WTC11 (cell line): ENCODE measurements around the gene LRRTM1. TPM values are rescaled to one million over a fixed set of nuclear protein-coding genes. Genes with fewer than 3 reads are reported as not detected.

Source experiments
- ATAC-seq: fragments of 200-7000 bp; cut with Tn5 transposase; 2 replicates; pipeline ENCODE4 v1.10.0; 2021; ENCODE audit warnings: mild to moderate bottlenecking, moderate library complexity
- CTCF ChIA-PET: fragments of 300-600 bp; sonication (Branson Sonifier 250); formaldehyde crosslinking; loops from one replicate; lab custom pipeline; 2021; ENCODE audit warnings: antibody characterized with exemption; lab: Charles Lee
- POLR2A ChIA-PET: fragments of 350-600 bp; sonication (Branson Sonifier 250); formaldehyde crosslinking; loops from one replicate; lab custom pipeline; 2021; ENCODE audit warnings: antibody characterized with exemption; lab: Charles Lee
- DNase-seq: peaks from one replicate; pipeline ENCODE4 v3.0.0; 2021; ENCODE audit warnings: low spot score
- H3K27ac Mint-ChIP-seq: 2 replicates; pipeline ENCODE4 v1.8.0; 2021; ENCODE audit warnings: mixed read lengths
- H3K27me3 Mint-ChIP-seq: 2 replicates; pipeline ENCODE4 v1.8.0; 2021; ENCODE audit warnings: low read depth, mild to moderate bottlenecking, moderate library complexity, mixed read lengths
- H3K36me3 Mint-ChIP-seq: 2 replicates; pipeline ENCODE4 v1.8.0; 2021; ENCODE audit warnings: mixed read lengths
- H3K4me1 Mint-ChIP-seq: 2 replicates; pipeline ENCODE4 v1.8.0; 2022; ENCODE audit warnings: mixed read lengths
- H3K4me3 Mint-ChIP-seq: 2 replicates; pipeline ENCODE4 v1.8.0; 2021; ENCODE audit warnings: mild to moderate bottlenecking, moderate library complexity, mixed read lengths
- H3K9me3 Mint-ChIP-seq: 2 replicates; pipeline ENCODE4 v1.8.0; 2021; ENCODE audit warnings: mixed read lengths
- ELF4 ChIP-seq: sonication (generic); formaldehyde crosslinking; IDR thresholded peaks from 2 replicates; pipeline ENCODE4 v1.8.1; 2022; ENCODE audit warnings: low read depth, mild to moderate bottlenecking, moderate library complexity, missing genetic modification reagents
- EMX1 ChIP-seq: fragments of 250-450 bp; sonication (Bioruptor Pico); IDR thresholded peaks from 2 replicates; pipeline ENCODE4 v1.8.0; 2021; ENCODE audit warnings: mild to moderate bottlenecking
- FOXJ3 ChIP-seq: sonication (generic); formaldehyde crosslinking; IDR thresholded peaks from 2 replicates; pipeline ENCODE4 v1.9.0; 2021; ENCODE audit warnings: missing genetic modification reagents, mild to moderate bottlenecking, borderline replicate concordance
- FOXP1 ChIP-seq: sonication (generic); formaldehyde crosslinking; IDR thresholded peaks from 2 replicates; pipeline ENCODE4 v1.8.0; 2022; ENCODE audit warnings: missing genetic modification reagents, mild to moderate bottlenecking, moderate library complexity, borderline replicate concordance
- IRF2 ChIP-seq: sonication (generic); formaldehyde crosslinking; IDR thresholded peaks from 2 replicates; pipeline ENCODE4 v1.8.0; 2022; ENCODE audit warnings: low read depth, missing genetic modification reagents, borderline replicate concordance
- JUN ChIP-seq: sonication (generic); formaldehyde crosslinking; IDR thresholded peaks from 2 replicates; pipeline ENCODE4 v1.8.0; 2023; ENCODE audit warnings: mild to moderate bottlenecking, missing genetic modification reagents
- MXD4 ChIP-seq: fragments of 250-450 bp; sonication (Bioruptor Pico); IDR thresholded peaks from 2 replicates; pipeline ENCODE4 v1.8.0; 2021; ENCODE audit warnings: mild to moderate bottlenecking, moderate library complexity, borderline replicate concordance
- NFATC4 ChIP-seq: fragments of 250-450 bp; sonication (Bioruptor Pico); IDR thresholded peaks from 2 replicates; pipeline ENCODE4 v1.9.0; 2021; ENCODE audit warnings: mild to moderate bottlenecking
- NFE2L1 ChIP-seq: sonication (generic); formaldehyde crosslinking; IDR thresholded peaks from 2 replicates; pipeline ENCODE4 v1.8.1; 2023; ENCODE audit warnings: missing genetic modification reagents
- RORB ChIP-seq: fragments of 250-450 bp; sonication (Bioruptor Pico); IDR thresholded peaks from 2 replicates; pipeline ENCODE4 v1.9.0; 2021; ENCODE audit warnings: mild to moderate bottlenecking
- ZNF121 ChIP-seq: sonication (generic); formaldehyde crosslinking; IDR thresholded peaks from 2 replicates; pipeline ENCODE4 v1.8.0; 2023; ENCODE audit warnings: missing genetic modification reagents
- ZNF232 ChIP-seq: sonication (generic); formaldehyde crosslinking; IDR thresholded peaks from 2 replicates; pipeline ENCODE4 v1.8.0; 2022; ENCODE audit warnings: mild to moderate bottlenecking, missing genetic modification reagents
- ZNF671 ChIP-seq: fragments of 250-450 bp; sonication (Bioruptor Pico); IDR thresholded peaks from 2 replicates; pipeline ENCODE4 v1.8.0; 2021; ENCODE audit warnings: mild to moderate bottlenecking
- total RNA-seq: library from RNA; stranded (reverse); gene quantifications from 3 replicates; pipeline ENCODE4 v1.2.3, GENCODE V29; 2021
- TF ChIP-seq, protein P1 (sequence below): sonication (generic); formaldehyde crosslinking; IDR thresholded peaks from 2 replicates; pipeline ENCODE4 v1.8.1; 2022; ENCODE audit warnings: low read depth, mild to moderate bottlenecking, moderate library complexity, missing genetic modification reagents, borderline replicate concordance
- TF ChIP-seq, protein P2 (sequence below): sonication (generic); formaldehyde crosslinking; IDR thresholded peaks from 2 replicates; pipeline ENCODE4 v1.8.1; 2023; ENCODE audit warnings: mild to moderate bottlenecking, missing genetic modification reagents
- TF ChIP-seq, protein P3 (sequence below): sonication (generic); formaldehyde crosslinking; IDR thresholded peaks from 2 replicates; pipeline ENCODE4 v1.8.0; 2022; ENCODE audit warnings: mild to moderate bottlenecking, missing genetic modification reagents
- TF ChIP-seq, protein P4 (sequence below): fragments of 250-450 bp; sonication (Bioruptor Pico); IDR thresholded peaks from 2 replicates; pipeline ENCODE4 v1.8.0; 2021; ENCODE audit warnings: mild to moderate bottlenecking
- TF ChIP-seq, protein P5 (sequence below): fragments of 250-450 bp; sonication (Bioruptor Pico); conservative IDR thresholded peaks from 2 replicates; pipeline ENCODE4 v1.9.0; 2021; ENCODE audit warnings: mild to moderate bottlenecking
- TF ChIP-seq, protein P6 (sequence below): sonication (generic); formaldehyde crosslinking; IDR thresholded peaks from 2 replicates; pipeline ENCODE4 v1.8.1; 2023; ENCODE audit warnings: mild to moderate bottlenecking, missing genetic modification reagents, moderate library complexity
- TF ChIP-seq, protein P7 (sequence below): sonication (generic); formaldehyde crosslinking; IDR thresholded peaks from 2 replicates; pipeline ENCODE4 v1.8.0; 2023; ENCODE audit warnings: missing genetic modification reagents

Gene LRRTM1
- total RNA-seq, 1 experiment from 2014 or later = 1.2 TPM

- H3K27me3 Mint-ChIP-seq = no peaks in the 10 kb centered on the region; the same call in 1 of the 2 replicates
- POLR2A ChIA-PET = no interaction called here
- H3K9me3 Mint-ChIP-seq = no peaks in the 10 kb centered on the region
- CTCF ChIA-PET = no interaction called here
- no peak for ATAC-seq
- H3K4me1 Mint-ChIP-seq = peaks cover 8% of the 10 kb centered on the region
- no peak for TF ChIP-seq ELF4
- TF ChIP-seq FOXP1 (CRISPR knock-in tag) = no peak
- no peak for TF ChIP-seq NFATC4 (CRISPR knock-in tag)
- TF ChIP-seq ZNF671 (CRISPR knock-in tag) = no peak
- TF ChIP-seq, protein P1, sequence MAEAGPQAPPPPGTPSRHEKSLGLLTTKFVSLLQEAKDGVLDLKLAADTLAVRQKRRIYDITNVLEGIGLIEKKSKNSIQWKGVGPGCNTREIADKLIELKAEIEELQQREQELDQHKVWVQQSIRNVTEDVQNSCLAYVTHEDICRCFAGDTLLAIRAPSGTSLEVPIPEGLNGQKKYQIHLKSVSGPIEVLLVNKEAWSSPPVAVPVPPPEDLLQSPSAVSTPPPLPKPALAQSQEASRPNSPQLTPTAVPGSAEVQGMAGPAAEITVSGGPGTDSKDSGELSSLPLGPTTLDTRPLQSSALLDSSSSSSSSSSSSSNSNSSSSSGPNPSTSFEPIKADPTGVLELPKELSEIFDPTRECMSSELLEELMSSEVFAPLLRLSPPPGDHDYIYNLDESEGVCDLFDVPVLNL (CRISPR knock-in tag) = no peak
- TF ChIP-seq RORB = no peak
- no peak for TF ChIP-seq FOXJ3 (CRISPR knock-in tag)
- H3K27ac Mint-ChIP-seq = no peak overlapping the region
- H3K4me3 Mint-ChIP-seq = no peak overlapping the region
- DNase-seq = no peak
- H3K36me3 Mint-ChIP-seq = no peaks in the 10 kb centered on the region
Measured at GRCh38 chr2:80258341-80258740, 46.2 kb downstream of the LRRTM1 start.

- POLR2A ChIA-PET = no interaction called here
- DNase-seq = no peak
- TF ChIP-seq RORB = no peak
- no peak for TF ChIP-seq ZNF232
- TF ChIP-seq, protein P2, sequence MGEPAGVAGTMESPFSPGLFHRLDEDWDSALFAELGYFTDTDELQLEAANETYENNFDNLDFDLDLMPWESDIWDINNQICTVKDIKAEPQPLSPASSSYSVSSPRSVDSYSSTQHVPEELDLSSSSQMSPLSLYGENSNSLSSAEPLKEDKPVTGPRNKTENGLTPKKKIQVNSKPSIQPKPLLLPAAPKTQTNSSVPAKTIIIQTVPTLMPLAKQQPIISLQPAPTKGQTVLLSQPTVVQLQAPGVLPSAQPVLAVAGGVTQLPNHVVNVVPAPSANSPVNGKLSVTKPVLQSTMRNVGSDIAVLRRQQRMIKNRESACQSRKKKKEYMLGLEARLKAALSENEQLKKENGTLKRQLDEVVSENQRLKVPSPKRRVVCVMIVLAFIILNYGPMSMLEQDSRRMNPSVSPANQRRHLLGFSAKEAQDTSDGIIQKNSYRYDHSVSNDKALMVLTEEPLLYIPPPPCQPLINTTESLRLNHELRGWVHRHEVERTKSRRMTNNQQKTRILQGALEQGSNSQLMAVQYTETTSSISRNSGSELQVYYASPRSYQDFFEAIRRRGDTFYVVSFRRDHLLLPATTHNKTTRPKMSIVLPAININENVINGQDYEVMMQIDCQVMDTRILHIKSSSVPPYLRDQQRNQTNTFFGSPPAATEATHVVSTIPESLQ = no peak
- TF ChIP-seq MXD4 = no peak
- TF ChIP-seq EMX1 (CRISPR knock-in tag) = no peak
- TF ChIP-seq, protein P3, sequence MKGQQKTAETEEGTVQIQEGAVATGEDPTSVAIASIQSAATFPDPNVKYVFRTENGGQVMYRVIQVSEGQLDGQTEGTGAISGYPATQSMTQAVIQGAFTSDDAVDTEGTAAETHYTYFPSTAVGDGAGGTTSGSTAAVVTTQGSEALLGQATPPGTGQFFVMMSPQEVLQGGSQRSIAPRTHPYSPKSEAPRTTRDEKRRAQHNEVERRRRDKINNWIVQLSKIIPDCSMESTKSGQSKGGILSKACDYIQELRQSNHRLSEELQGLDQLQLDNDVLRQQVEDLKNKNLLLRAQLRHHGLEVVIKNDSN (CRISPR knock-in tag) = no peak
- no peak for TF ChIP-seq JUN (CRISPR knock-in tag)
- TF ChIP-seq, protein P4, sequence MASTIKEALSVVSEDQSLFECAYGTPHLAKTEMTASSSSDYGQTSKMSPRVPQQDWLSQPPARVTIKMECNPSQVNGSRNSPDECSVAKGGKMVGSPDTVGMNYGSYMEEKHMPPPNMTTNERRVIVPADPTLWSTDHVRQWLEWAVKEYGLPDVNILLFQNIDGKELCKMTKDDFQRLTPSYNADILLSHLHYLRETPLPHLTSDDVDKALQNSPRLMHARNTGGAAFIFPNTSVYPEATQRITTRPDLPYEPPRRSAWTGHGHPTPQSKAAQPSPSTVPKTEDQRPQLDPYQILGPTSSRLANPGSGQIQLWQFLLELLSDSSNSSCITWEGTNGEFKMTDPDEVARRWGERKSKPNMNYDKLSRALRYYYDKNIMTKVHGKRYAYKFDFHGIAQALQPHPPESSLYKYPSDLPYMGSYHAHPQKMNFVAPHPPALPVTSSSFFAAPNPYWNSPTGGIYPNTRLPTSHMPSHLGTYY (CRISPR knock-in tag) = no peak
- TF ChIP-seq NFE2L1 (CRISPR knock-in tag) = no peak
- TF ChIP-seq, protein P5, sequence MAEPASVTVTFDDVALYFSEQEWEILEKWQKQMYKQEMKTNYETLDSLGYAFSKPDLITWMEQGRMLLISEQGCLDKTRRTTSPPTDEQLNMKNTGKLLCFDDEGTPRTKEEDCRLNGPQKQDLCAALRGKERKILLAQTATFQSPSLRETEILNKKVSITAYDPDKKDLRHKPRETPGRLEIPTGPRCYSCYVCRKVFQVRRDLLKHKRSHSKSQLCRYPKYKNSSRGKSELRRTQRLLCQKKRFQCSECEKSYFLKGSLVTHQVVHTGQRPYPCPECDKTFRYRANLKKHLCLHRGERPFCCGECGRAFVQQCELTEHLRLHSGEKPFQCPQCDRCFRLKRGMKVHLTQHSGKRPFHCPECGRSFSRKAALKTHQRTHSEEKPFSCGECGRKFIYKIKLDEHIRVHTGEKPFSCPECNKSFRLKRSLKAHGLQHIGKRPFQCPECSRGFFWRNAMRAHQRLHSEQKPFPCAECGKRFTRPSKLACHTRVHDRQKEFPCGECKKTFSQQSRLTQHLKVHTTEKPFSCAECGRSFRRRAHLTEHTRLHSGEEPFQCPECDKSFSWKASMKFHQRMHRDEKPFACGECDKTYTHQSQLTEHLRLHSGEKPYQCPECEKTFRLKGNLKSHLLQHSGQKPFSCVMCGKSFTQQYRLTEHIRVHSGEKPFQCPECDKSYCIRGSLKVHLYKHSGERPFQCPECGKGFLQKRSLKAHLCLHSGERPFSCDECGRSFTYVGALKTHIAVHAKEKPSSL (CRISPR knock-in tag) = no peak
- TF ChIP-seq, protein P6, sequence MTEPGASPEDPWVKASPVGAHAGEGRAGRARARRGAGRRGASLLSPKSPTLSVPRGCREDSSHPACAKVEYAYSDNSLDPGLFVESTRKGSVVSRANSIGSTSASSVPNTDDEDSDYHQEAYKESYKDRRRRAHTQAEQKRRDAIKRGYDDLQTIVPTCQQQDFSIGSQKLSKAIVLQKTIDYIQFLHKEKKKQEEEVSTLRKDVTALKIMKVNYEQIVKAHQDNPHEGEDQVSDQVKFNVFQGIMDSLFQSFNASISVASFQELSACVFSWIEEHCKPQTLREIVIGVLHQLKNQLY = no peak
- no peak for TF ChIP-seq IRF2 (CRISPR knock-in tag)
- TF ChIP-seq, protein P7, sequence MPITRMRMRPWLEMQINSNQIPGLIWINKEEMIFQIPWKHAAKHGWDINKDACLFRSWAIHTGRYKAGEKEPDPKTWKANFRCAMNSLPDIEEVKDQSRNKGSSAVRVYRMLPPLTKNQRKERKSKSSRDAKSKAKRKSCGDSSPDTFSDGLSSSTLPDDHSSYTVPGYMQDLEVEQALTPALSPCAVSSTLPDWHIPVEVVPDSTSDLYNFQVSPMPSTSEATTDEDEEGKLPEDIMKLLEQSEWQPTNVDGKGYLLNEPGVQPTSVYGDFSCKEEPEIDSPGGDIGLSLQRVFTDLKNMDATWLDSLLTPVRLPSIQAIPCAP (CRISPR knock-in tag) = no peak
- no peak for TF ChIP-seq ZNF121 (CRISPR knock-in tag)
- TF ChIP-seq, all 79 proteins: peak for 0
- CTCF ChIA-PET = interaction anchor here (2.4 kb wide), 1 partner anchor 19 kb away, joined by 11 read pairs; no protein-coding TSS in a partner anchor
- Mint-ChIP-seq H3K27ac (no peak overlapping the region), H3K27me3 (no peaks in the 10 kb centered on the region; the same call in 1 of the 2 replicates), H3K4me3 (no peak overlapping the region), H3K4me1 (peaks cover 9% of the 10 kb centered on the region), H3K9me3 (no peaks in the 10 kb centered on the region), H3K36me3 (no peaks in the 10 kb centered on the region)
- ATAC-seq = no peak
Measured at GRCh38 chr2:80257450-80257849, 47.1 kb downstream of the LRRTM1 start.
